ENCODE measurements around the gene LRCH1. TPM values are rescaled to one million over a fixed set of nuclear protein-coding genes. Genes with fewer than 3 reads are reported as not detected.

The LRCH1 gene
- total RNA-seq, 1 donor, result 6.9 TPM

DNA sequence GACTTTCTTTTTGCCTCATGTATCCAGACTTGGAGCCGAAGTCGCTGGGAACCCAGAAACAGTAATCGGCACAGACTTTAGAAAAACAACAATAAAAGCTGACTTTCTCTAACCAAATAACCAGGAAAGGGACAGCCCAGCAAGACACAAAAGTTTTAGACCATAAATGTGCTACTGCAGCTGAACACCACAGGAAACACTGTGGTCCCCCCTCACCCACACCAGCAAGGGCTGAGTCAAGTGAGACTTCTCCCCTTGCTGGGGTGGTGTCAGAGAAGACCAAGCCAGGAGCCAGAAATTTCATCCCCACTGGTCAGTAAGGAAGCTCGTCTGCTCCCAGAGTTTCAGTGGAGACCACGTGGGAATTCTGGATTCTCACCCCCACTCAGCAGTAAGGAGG is 173.4 kb downstream of the LRCH1 start:
- Histone ChIP-seq H3K27ac (ENCODE audit: low read depth, low read length) (no peak overlapping the region), H3K79me2 (ENCODE audit: insufficient read depth, low read length) (no peaks in the 10 kb centered on the region), H3K9me3 (ENCODE audit: low read depth, low read length) (no peaks in the 10 kb centered on the region), H2AFZ (ENCODE audit: low read length) (no peak overlapping the region), H3K36me3 (ENCODE audit: insufficient read depth, low read length) (peaks cover 22% of the 10 kb centered on the region), H3K4me1 (ENCODE audit: insufficient read depth, low read length) (no peaks in the 10 kb centered on the region), H3K4me2 (ENCODE audit: insufficient read depth, low read length) (no peak overlapping the region), H3K27me3 (ENCODE audit: insufficient read depth, low read length) (no peaks in the 10 kb centered on the region), H4K20me1 (ENCODE audit: insufficient read depth, low read length) (peaks cover 3% of the 10 kb centered on the region), H3K4me3 (ENCODE audit: insufficient read depth, low read length) (no peak overlapping the region)
- DNase-seq (ENCODE audit: insufficient read length, low spot score, missing footprints), result no peak
- TF ChIP-seq, protein P1, sequence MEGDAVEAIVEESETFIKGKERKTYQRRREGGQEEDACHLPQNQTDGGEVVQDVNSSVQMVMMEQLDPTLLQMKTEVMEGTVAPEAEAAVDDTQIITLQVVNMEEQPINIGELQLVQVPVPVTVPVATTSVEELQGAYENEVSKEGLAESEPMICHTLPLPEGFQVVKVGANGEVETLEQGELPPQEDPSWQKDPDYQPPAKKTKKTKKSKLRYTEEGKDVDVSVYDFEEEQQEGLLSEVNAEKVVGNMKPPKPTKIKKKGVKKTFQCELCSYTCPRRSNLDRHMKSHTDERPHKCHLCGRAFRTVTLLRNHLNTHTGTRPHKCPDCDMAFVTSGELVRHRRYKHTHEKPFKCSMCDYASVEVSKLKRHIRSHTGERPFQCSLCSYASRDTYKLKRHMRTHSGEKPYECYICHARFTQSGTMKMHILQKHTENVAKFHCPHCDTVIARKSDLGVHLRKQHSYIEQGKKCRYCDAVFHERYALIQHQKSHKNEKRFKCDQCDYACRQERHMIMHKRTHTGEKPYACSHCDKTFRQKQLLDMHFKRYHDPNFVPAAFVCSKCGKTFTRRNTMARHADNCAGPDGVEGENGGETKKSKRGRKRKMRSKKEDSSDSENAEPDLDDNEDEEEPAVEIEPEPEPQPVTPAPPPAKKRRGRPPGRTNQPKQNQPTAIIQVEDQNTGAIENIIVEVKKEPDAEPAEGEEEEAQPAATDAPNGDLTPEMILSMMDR (IDR thresholded peaks at IDR 0.05; ENCODE audit: extremely low read depth, low read depth, low read length), result no peak

DNA sequence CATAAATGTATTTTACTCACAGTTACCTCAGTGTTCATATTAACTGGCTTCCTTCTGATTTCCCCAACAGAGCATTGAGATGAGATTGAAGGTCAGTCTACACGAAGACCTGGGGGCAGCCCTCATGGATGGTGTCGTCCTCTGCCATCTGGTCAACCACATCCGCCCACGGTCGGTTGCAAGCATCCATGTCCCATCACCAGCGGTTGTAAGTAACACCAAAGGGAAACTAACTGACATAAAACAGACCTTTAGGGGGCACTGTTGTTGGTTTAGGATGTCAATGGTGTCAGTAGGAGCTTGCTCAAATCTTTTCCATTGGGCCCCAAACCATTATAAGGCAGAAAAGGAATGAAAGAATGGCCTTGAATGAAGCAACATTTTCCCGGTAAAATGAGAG is 175.8 kb downstream of the LRCH1 start:
- no peaks in the 10 kb centered on the region for H3K4me1 ChIP-seq (ENCODE audit: insufficient read depth, low read length)
- H4K20me1 ChIP-seq (ENCODE audit: insufficient read depth, low read length), result no peaks in the 10 kb centered on the region
- no peak overlapping the region for H3K4me2 ChIP-seq (ENCODE audit: insufficient read depth, low read length)
- no peak overlapping the region for H2AFZ ChIP-seq (ENCODE audit: low read length)
- DNase-seq (ENCODE audit: insufficient read length, low spot score, missing footprints), result peak; percentile 17
- H3K36me3 ChIP-seq (ENCODE audit: insufficient read depth, low read length), result peaks cover 22% of the 10 kb centered on the region
- H3K9me3 ChIP-seq (ENCODE audit: low read depth, low read length), result no peaks in the 10 kb centered on the region
- TF ChIP-seq, protein P1 (IDR thresholded peaks at IDR 0.05; ENCODE audit: extremely low read depth, low read depth, low read length), result peak; percentile 43
- no peaks in the 10 kb centered on the region for H3K27me3 ChIP-seq (ENCODE audit: insufficient read depth, low read length)
- no peak overlapping the region for H3K4me3 ChIP-seq (ENCODE audit: insufficient read depth, low read length)
- no peaks in the 10 kb centered on the region for H3K79me2 ChIP-seq (ENCODE audit: insufficient read depth, low read length)
- no peak overlapping the region for H3K27ac ChIP-seq (ENCODE audit: low read depth, low read length)

DNA sequence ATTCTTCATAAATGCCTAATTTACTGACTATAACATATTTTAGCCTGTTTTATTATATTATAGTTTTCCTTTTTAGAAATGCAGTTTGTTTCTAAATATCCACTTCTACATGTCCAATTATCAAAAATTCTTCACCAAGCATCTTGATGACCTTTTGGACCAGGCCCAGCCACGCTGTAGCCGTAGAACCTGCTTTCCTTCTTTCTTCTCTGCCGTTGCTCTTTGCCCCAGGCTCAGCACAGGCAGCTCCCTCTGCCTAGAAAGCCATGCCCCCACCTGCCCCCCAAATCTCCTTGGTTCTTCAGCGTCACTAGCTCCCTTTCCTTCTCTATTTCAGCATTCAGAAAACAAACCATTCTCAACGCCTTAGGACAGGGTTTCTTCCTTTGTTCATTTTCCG is 178.6 kb downstream of the LRCH1 start:
- Histone ChIP-seq H3K4me3 (ENCODE audit: insufficient read depth, low read length) (no peak overlapping the region), H3K4me1 (ENCODE audit: insufficient read depth, low read length) (no peaks in the 10 kb centered on the region), H4K20me1 (ENCODE audit: insufficient read depth, low read length) (no peaks in the 10 kb centered on the region), H3K4me2 (ENCODE audit: insufficient read depth, low read length) (no peak overlapping the region), H3K36me3 (ENCODE audit: insufficient read depth, low read length) (peaks cover 12% of the 10 kb centered on the region), H3K27ac (ENCODE audit: low read depth, low read length) (no peak overlapping the region), H3K79me2 (ENCODE audit: insufficient read depth, low read length) (no peaks in the 10 kb centered on the region), H2AFZ (ENCODE audit: low read length) (no peak overlapping the region), H3K27me3 (ENCODE audit: insufficient read depth, low read length) (no peaks in the 10 kb centered on the region), H3K9me3 (ENCODE audit: low read depth, low read length) (no peaks in the 10 kb centered on the region)
- TF ChIP-seq, protein P1 (IDR thresholded peaks at IDR 0.05; ENCODE audit: extremely low read depth, low read depth, low read length), result no peak
- no peak for DNase-seq (ENCODE audit: insufficient read length, low spot score, missing footprints)

DNA sequence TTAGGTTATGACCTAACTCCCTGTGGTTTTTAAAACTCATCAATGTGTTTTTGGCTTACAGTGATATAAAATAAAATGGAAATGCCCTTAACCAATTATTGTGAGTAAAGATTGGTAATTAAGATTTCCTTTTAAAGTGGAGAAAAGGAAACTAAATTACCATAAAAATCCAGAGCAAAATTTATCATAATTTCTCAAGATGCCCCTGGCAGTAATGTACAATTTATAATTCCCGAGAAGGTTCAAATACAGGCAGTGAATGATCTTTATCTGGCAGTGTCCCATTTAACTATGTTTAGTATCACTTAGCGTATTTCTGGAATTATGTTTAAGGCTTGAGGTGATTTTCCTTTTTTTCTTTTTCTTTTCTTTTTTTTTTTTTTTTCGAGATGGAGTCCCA is 182.5 kb downstream of the LRCH1 start:
- no peak for DNase-seq (ENCODE audit: insufficient read length, low spot score, missing footprints)
- no peaks in the 10 kb centered on the region for H3K79me2 ChIP-seq (ENCODE audit: insufficient read depth, low read length)
- no peaks in the 10 kb centered on the region for H3K4me1 ChIP-seq (ENCODE audit: insufficient read depth, low read length)
- no peak overlapping the region for H3K4me2 ChIP-seq (ENCODE audit: insufficient read depth, low read length)
- H3K27me3 ChIP-seq (ENCODE audit: insufficient read depth, low read length), result no peaks in the 10 kb centered on the region
- H3K36me3 ChIP-seq (ENCODE audit: insufficient read depth, low read length), result peaks cover 9% of the 10 kb centered on the region
- no peak overlapping the region for H3K27ac ChIP-seq (ENCODE audit: low read depth, low read length)
- H2AFZ ChIP-seq (ENCODE audit: low read length), result no peak overlapping the region
- no peak overlapping the region for H3K4me3 ChIP-seq (ENCODE audit: insufficient read depth, low read length)
- TF ChIP-seq, protein P1 (IDR thresholded peaks at IDR 0.05; ENCODE audit: extremely low read depth, low read depth, low read length), result no peak
- no peaks in the 10 kb centered on the region for H4K20me1 ChIP-seq (ENCODE audit: insufficient read depth, low read length)
- H3K9me3 ChIP-seq (ENCODE audit: low read depth, low read length), result no peaks in the 10 kb centered on the region
